Sciatic nerve (tissue), 2 donors: ENCODE results near the gene SPEN. TPM values are rescaled to one million over a fixed set of nuclear protein-coding genes. Genes with fewer than 3 reads are reported as not detected.

Source experiments
- ATAC-seq: fragments of 200-7000 bp; cut with Tn5 transposase; one replicate; pipeline ENCODE4 v1.9.1; 2020; ENCODE audit warnings: mild to moderate bottlenecking, moderate library complexity
- DNase-seq: peaks from one replicate; pipeline ENCODE4 v3.0.0-alpha.2; 2020; ENCODE audit warnings: low spot score
- intact Hi-C: fragments of 100-400 bp; cut with DNase I; formaldehyde crosslinking; loops from one replicate; pipeline ENCODE4 v1.14.2; 2022
- total RNA-seq: library from RNA; stranded (reverse); fragmentation: NEBNext Ultra II Directional; extraction: Animal tissue kit (Norgen Biotek cat#: 25700); gene quantifications from one replicate; pipeline ENCODE4 v1.2.1, GENCODE V29; 2021
- donor health status: DM: no; HTN: no; CAD: no.
- donor health status: DM: no; HTN: no; CAD: no.

The SPEN gene
- total RNA-seq, 1 donor from 2014 or later = 97.7 TPM

- intact Hi-C loops = no loop called here
- ATAC-seq (no peak), DNase-seq (no peak)
Observed at GRCh38 chr1:15951341-15952153, 104.0 kb downstream of the SPEN start.

GRCh38 chr1:15952317-15953258, 105.1 kb downstream of the SPEN start:
- no peak for ATAC-seq
- no peak for DNase-seq
- intact Hi-C loops = no loop called here

GRCh38 chr1:15953294-15953771, 105.8 kb downstream of the SPEN start:
- no peak for ATAC-seq
- no peak for DNase-seq
- intact Hi-C loops = no loop called here

- DNase-seq (no peak), ATAC-seq (no peak)
- intact Hi-C loops = no loop called here
Observed at GRCh38 chr1:15953791-15954241, 106.3 kb downstream of the SPEN start.

- DNase-seq = no peak
- intact Hi-C loops = no loop called here
- no peak for ATAC-seq
Observed at GRCh38 chr1:15954316-15954715, 106.8 kb downstream of the SPEN start.

GRCh38 chr1:15955552-15955951, 108.0 kb downstream of the SPEN start:
- no peak for ATAC-seq
- intact Hi-C loops = no loop called here
- DNase-seq = no peak

GRCh38 chr1:15956150-15956549, 108.6 kb downstream of the SPEN start:
- ATAC-seq (no peak), DNase-seq (no peak)
- intact Hi-C loops = no loop called here

GRCh38 chr1:15957221-15958095, 110.0 kb downstream of the SPEN start:
- intact Hi-C loops = no loop called here

GRCh38 chr1:15958111-15958510, 110.6 kb downstream of the SPEN start:
- ATAC-seq (no peak), DNase-seq (no peak)
- intact Hi-C loops = no loop called here

More at GRCh38 chr1:15957221-15958095, 110.0 kb downstream of the SPEN start:
- ATAC-seq (no peak), DNase-seq (no peak)

GRCh38 chr1:15958793-15959192, 111.3 kb downstream of the SPEN start:
- intact Hi-C loops = no loop called here
- DNase-seq = no peak
- peak; percentile 34 for ATAC-seq

GRCh38 chr1:15959424-15959823, 111.9 kb downstream of the SPEN start:
- intact Hi-C loops = no loop called here
- DNase-seq (no peak), ATAC-seq (no peak)

GRCh38 chr1:15959827-15960446, 112.4 kb downstream of the SPEN start:
- DNase-seq (no peak), ATAC-seq (no peak)
- intact Hi-C loops = no loop called here

GRCh38 chr1:15960808-15961207, 113.3 kb downstream of the SPEN start:
- DNase-seq (no peak), ATAC-seq (no peak)
- intact Hi-C loops = no loop called here

- DNase-seq = no peak
- no peak for ATAC-seq
- intact Hi-C loops = no loop called here
Observed at GRCh38 chr1:15961492-15961891, 114.0 kb downstream of the SPEN start.

- no peak for DNase-seq
- ATAC-seq = no peak
- intact Hi-C loops = no loop called here
Observed at GRCh38 chr1:15962176-15962575, 114.7 kb downstream of the SPEN start.

- intact Hi-C loops = no loop called here
- no peak for ATAC-seq
- no peak for DNase-seq
Observed at GRCh38 chr1:15962671-15963362, 115.3 kb downstream of the SPEN start.

GRCh38 chr1:15963363-15963967, 116.0 kb downstream of the SPEN start:
- ATAC-seq (no peak), DNase-seq (no peak)
- intact Hi-C loops = no loop called here
